ENCODE data around the gene HABP4.

Gene HABP4

DNA sequence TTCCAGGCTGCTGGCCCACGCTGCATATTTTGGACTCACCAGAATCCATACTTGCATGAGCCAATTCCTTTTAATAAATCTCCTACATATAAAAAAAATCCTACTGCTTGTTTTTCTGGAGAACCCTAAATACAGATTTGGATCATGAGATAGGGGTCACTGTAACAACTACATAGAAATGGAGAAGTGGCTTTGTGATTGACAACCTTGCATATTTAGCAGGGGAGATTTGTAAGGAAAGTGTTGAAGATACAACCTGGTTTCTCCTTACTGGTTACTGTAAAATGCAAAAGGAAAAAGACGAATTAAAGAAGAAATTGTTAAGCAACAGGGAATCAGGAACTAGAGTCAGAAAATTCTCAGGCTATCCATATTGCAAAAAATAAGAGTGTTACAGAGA lies 74.8 kb downstream of the HABP4 start:
- no peak for DNase-seq

DNA sequence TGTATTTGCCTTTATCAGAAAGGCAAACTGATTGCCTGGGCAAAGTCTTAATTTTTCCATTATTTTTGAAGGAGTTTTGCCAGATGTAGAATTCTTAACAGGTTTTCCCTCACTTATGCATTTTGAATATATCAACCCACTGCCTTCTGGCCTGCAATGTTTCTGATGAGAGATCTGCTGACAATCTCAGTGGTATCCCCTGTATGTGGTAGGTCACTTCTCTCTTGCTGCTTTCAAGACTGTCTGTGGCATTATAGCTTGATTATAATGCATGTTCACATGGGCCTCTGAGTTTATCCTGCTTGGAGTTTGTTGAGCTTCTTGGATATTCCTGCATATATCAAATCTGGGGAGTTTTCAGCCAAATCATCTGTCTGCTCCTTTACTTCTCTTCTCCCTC lies 82.2 kb downstream of the HABP4 start:
- no peak for DNase-seq

DNA sequence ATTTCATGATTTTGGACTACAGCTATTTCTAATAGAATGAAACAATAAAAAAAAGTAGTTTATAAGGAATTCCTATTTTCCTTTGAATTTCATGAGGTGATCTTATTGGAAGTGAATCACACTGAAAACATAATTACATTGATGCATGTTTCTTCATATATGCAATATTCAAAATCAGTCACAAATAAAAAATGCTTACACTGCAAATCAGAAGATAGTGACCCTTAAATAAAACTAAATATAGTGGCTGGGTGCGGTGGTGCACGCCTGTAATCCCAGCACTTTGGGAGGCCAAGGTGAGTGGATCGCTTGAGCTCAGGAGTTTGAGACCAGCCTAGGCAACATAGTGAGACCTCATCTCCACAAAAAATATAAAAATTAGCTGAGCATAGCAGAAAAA lies 90.1 kb downstream of the HABP4 start:
- DNase-seq: no peak
